NCI-H1105 (cell line): ENCODE results near the gene GLUL.
A peak's percentile ranks its signal among the peaks of the same experiment; 100 is the strongest.

Experiments used
- DNase-seq: peaks from one replicate; lab custom pipeline; 2025; lab: John Stamatoyannopoulos, UW

The GLUL gene

GRCh38 chr1:182391362-182392049 lies at the start of gene GLUL:
Gene GLUL (minus strand): TSS chr1:182391790. CDS start chr1:182388737, 3,053 bp downstream.
- DNase-seq: peak; percentile 94

GRCh38 chr1:182438326-182438725 lies 46.7 kb upstream of the GLUL start:
- no peak for DNase-seq

GRCh38 chr1:182433580-182433979 lies 42.0 kb upstream of the GLUL start:
- no peak for DNase-seq

- DNase-seq: no peak
Observed at GRCh38 chr1:182431278-182431677, 39.7 kb upstream of the GLUL start.

GRCh38 chr1:182430263-182431068 lies 38.9 kb upstream of the GLUL start:
- DNase-seq: no peak

- no peak for DNase-seq
Observed at GRCh38 chr1:182428043-182428442, 36.5 kb upstream of the GLUL start.

GRCh38 chr1:182426442-182427430 lies 35.1 kb upstream of the GLUL start:
- DNase-seq: no peak

- no peak for DNase-seq
Observed at GRCh38 chr1:182415789-182416188, 24.2 kb upstream of the GLUL start.

- DNase-seq: no peak
Observed at GRCh38 chr1:182413969-182414368, 22.4 kb upstream of the GLUL start.

- no peak for DNase-seq
Observed at GRCh38 chr1:182413486-182413885, 21.9 kb upstream of the GLUL start.

- no peak for DNase-seq
Observed at GRCh38 chr1:182410620-182411273, 19.2 kb upstream of the GLUL start.

GRCh38 chr1:182410138-182410537 lies 18.5 kb upstream of the GLUL start:
- no peak for DNase-seq

GRCh38 chr1:182408435-182409075 lies 17.0 kb upstream of the GLUL start:
- DNase-seq: no peak

GRCh38 chr1:182407724-182408123 lies 16.1 kb upstream of the GLUL start:
- no peak for DNase-seq

GRCh38 chr1:182406012-182406411 lies 14.4 kb upstream of the GLUL start:
- DNase-seq: no peak

- DNase-seq: no peak
Observed at GRCh38 chr1:182405578-182405977, 14.0 kb upstream of the GLUL start.

GRCh38 chr1:182404781-182405180 lies 13.2 kb upstream of the GLUL start:
- no peak for DNase-seq

GRCh38 chr1:182400567-182400966 lies 9.0 kb upstream of the GLUL start, which contains the start of gene TEDDM1:
Gene TEDDM1 (minus strand): TSS chr1:182400667. CDS start chr1:182400485, 182 bp downstream.
- no peak for DNase-seq

- no peak for DNase-seq
Observed at GRCh38 chr1:182397653-182398393, 6.2 kb upstream of the GLUL start.

- no peak for DNase-seq
Observed at GRCh38 chr1:182395906-182396305, 4.3 kb upstream of the GLUL start.
